GM23338 (cell line): ENCODE results near the gene TPBG. TPM values are rescaled to one million over a fixed set of nuclear protein-coding genes. Genes with fewer than 3 reads are reported as not detected.
A peak's percentile ranks its signal among the peaks of the same experiment; 100 is the strongest.

Experiments
- ATAC-seq: fragments of 200-7000 bp; cut with Tn5 transposase; 3 replicates; pipeline ENCODE4 v1.9.1; 2020
- DNase-seq: peaks from one replicate; pipeline ENCODE4 v3.0.0-alpha.2; 2015; ENCODE audit warnings: low spot score
- H2AFZ ChIP-seq: fragments of 200-600 bp; sonication (generic); 2 replicates; pipeline ENCODE4 v1.8.0; 2016; ENCODE audit warnings: antibody characterized with exemption, mild to moderate bottlenecking, moderate library complexity
- H3F3A ChIP-seq: fragments of 200-600 bp; sonication (generic); replicated peaks from 2 replicates; pipeline ENCODE4 v1.8.0; 2017; ENCODE audit warnings: antibody characterized with exemption, mixed run types, low read depth
- H3K27ac ChIP-seq: fragments of 200-600 bp; sonication (generic); 2 replicates; pipeline ENCODE4 v1.6.1; 2016; ENCODE audit warnings: low read depth
- H3K27me3 ChIP-seq: fragments of 200-600 bp; sonication (generic); 2 replicates; pipeline ENCODE4 v1.8.0; 2016; ENCODE audit warnings: mild to moderate bottlenecking, mixed run types, moderate library complexity; ENCODE audit not compliant: insufficient read depth
- H3K36me3 ChIP-seq: fragments of 200-600 bp; sonication (generic); 2 replicates; pipeline ENCODE4 v1.8.0; 2016; ENCODE audit warnings: mild to moderate bottlenecking; ENCODE audit not compliant: insufficient read depth
- H3K4me1 ChIP-seq: fragments of 200-600 bp; sonication (generic); 2 replicates; pipeline ENCODE4 v1.8.0; 2016; ENCODE audit warnings: mild to moderate bottlenecking, moderate library complexity; ENCODE audit not compliant: insufficient read depth
- H3K4me2 ChIP-seq: fragments of 200-600 bp; sonication (generic); 2 replicates; pipeline ENCODE4 v1.7.1; 2017; ENCODE audit warnings: mixed run types
- H3K4me3 ChIP-seq: fragments of 200-600 bp; sonication (generic); 2 replicates; pipeline ENCODE4 v1.6.1; 2016; ENCODE audit warnings: mixed run types
- H3K79me2 ChIP-seq: fragments of 200-600 bp; sonication (generic); replicated peaks from 2 replicates; pipeline ENCODE4 v1.8.0; 2017; ENCODE audit warnings: mild to moderate bottlenecking; ENCODE audit not compliant: insufficient read depth
- H3K9me2 ChIP-seq: fragments of 200-600 bp; sonication (generic); 2 replicates; pipeline ENCODE4 v1.8.0; 2017; ENCODE audit not compliant: insufficient read depth
- H4K20me1 ChIP-seq: fragments of 200-600 bp; sonication (generic); replicated peaks from 2 replicates; pipeline ENCODE4 v1.8.0; 2017; ENCODE audit warnings: mild to moderate bottlenecking; ENCODE audit not compliant: insufficient read depth
- H3K27ac Mint-ChIP-seq: 2 replicates; pipeline ENCODE4 v1.8.0; 2020; ENCODE audit warnings: inconsistent platforms, mild to moderate bottlenecking, moderate library complexity, mixed read lengths
- H3K27me3 Mint-ChIP-seq: 3 replicates; pipeline ENCODE4 v1.8.0; 2022; ENCODE audit warnings: low read depth, mild to moderate bottlenecking, moderate library complexity, mixed read lengths, inconsistent platforms; ENCODE audit not compliant: insufficient read depth, poor library complexity
- H3K36me3 Mint-ChIP-seq: 3 replicates; pipeline ENCODE4 v1.8.0; 2021; ENCODE audit warnings: low read depth, mild to moderate bottlenecking, inconsistent platforms, moderate library complexity, mixed read lengths
- H3K4me1 Mint-ChIP-seq: 3 replicates; pipeline ENCODE4 v1.8.0; 2020; ENCODE audit warnings: mild to moderate bottlenecking, inconsistent platforms, mixed read lengths
- H3K4me3 Mint-ChIP-seq: 3 replicates; pipeline ENCODE4 v1.8.0; 2021; ENCODE audit warnings: moderate library complexity, mild to moderate bottlenecking, inconsistent platforms, mixed read lengths
- H3K9me3 Mint-ChIP-seq: 3 replicates; pipeline ENCODE4 v1.8.0; 2020; ENCODE audit warnings: moderate library complexity, mild to moderate bottlenecking, inconsistent platforms, mixed read lengths
- CREB1 ChIP-seq: fragments of 250-450 bp; sonication (Bioruptor Pico); IDR thresholded peaks from 2 replicates; pipeline ENCODE4 v1.5.0; 2020; ENCODE audit warnings: low read depth, mild to moderate bottlenecking, moderate library complexity
- CTCF ChIP-seq, 2 experiments: fragments of 200-600 bp in 1 of 2; sonication (generic) in 1 of 2; conservative IDR thresholded peaks; 2 replicates each; pipeline versions ENCODE4 v1.5.1 to v1.6.1; 2016 to 2017; ENCODE audit warnings: antibody characterized with exemption in 2 of 2, low read depth in 2 of 2, mild to moderate bottlenecking in 2 of 2, moderate library complexity in 1 of 2
- polyA plus RNA-seq: library from polyadenylated mRNA; unstranded; fragments of >200 nt; fragmentation: Nextera tagmentation; extraction: Ambion mirVana; gene quantifications from 2 replicates; pipeline ENCODE4 v1.2.1, GENCODE V29; 2016
- total RNA-seq: library from RNA; depleted of rRNA; stranded (reverse); fragments of >200 nt; shearing (Covaris generic); gene quantifications from 2 replicates; pipeline ENCODE4 v1.2.3, GENCODE V29; 2014
- TF ChIP-seq, protein P1 (sequence below): fragments of 250-450 bp; sonication (Bioruptor Pico); IDR thresholded peaks from 2 replicates; pipeline ENCODE4 v1.5.0; 2020; ENCODE audit warnings: mild to moderate bottlenecking, moderate library complexity
- TF ChIP-seq, protein P2 (sequence below): IDR thresholded peaks from 2 replicates; pipeline ENCODE4 v1.6.1; 2016; ENCODE audit warnings: antibody characterized with exemption

Gene TPBG
- total and polyA plus RNA-seq, 2 experiments from 2014 or later: 22.1 to 33.0 TPM

- TF ChIP-seq, protein P1, sequence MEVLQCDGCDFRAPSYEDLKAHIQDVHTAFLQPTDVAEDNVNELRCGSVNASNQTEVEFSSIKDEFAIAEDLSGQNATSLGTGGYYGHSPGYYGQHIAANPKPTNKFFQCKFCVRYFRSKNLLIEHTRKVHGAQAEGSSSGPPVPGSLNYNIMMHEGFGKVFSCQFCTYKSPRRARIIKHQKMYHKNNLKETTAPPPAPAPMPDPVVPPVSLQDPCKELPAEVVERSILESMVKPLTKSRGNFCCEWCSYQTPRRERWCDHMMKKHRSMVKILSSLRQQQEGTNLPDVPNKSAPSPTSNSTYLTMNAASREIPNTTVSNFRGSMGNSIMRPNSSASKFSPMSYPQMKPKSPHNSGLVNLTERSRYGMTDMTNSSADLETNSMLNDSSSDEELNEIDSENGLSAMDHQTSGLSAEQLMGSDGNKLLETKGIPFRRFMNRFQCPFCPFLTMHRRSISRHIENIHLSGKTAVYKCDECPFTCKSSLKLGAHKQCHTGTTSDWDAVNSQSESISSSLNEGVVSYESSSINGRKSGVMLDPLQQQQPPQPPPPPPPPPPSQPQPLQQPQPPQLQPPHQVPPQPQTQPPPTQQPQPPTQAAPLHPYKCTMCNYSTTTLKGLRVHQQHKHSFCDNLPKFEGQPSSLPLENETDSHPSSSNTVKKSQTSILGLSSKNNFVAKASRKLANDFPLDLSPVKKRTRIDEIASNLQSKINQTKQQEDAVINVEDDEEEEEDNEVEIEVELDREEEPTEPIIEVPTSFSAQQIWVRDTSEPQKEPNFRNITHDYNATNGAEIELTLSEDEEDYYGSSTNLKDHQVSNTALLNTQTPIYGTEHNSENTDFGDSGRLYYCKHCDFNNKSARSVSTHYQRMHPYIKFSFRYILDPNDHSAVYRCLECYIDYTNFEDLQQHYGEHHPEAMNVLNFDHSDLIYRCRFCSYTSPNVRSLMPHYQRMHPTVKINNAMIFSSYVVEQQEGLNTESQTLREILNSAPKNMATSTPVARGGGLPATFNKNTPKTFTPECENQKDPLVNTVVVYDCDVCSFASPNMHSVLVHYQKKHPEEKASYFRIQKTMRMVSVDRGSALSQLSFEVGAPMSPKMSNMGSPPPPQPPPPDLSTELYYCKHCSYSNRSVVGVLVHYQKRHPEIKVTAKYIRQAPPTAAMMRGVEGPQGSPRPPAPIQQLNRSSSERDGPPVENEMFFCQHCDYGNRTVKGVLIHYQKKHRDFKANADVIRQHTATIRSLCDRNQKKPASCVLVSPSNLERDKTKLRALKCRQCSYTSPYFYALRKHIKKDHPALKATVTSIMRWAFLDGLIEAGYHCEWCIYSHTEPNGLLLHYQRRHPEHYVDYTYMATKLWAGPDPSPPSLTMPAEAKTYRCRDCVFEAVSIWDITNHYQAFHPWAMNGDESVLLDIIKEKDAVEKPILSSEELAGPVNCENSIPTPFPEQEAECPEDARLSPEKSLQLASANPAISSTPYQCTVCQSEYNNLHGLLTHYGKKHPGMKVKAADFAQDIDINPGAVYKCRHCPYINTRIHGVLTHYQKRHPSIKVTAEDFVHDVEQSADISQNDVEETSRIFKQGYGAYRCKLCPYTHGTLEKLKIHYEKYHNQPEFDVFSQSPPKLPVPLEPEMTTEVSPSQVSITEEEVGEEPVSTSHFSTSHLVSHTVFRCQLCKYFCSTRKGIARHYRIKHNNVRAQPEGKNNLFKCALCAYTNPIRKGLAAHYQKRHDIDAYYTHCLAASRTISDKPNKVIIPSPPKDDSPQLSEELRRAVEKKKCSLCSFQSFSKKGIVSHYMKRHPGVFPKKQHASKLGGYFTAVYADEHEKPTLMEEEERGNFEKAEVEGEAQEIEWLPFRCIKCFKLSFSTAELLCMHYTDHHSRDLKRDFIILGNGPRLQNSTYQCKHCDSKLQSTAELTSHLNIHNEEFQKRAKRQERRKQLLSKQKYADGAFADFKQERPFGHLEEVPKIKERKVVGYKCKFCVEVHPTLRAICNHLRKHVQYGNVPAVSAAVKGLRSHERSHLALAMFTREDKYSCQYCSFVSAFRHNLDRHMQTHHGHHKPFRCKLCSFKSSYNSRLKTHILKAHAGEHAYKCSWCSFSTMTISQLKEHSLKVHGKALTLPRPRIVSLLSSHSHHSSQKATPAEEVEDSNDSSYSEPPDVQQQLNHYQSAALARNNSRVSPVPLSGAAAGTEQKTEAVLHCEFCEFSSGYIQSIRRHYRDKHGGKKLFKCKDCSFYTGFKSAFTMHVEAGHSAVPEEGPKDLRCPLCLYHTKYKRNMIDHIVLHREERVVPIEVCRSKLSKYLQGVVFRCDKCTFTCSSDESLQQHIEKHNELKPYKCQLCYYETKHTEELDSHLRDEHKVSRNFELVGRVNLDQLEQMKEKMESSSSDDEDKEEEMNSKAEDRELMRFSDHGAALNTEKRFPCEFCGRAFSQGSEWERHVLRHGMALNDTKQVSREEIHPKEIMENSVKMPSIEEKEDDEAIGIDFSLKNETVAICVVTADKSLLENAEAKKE (CRISPR knock-in tag): no peak
- no peak for TF ChIP-seq CTCF (conservative IDR thresholded peaks at IDR 0.05; ENCODE audit: low read depth in 2 of 2)
- TF ChIP-seq, protein P2, sequence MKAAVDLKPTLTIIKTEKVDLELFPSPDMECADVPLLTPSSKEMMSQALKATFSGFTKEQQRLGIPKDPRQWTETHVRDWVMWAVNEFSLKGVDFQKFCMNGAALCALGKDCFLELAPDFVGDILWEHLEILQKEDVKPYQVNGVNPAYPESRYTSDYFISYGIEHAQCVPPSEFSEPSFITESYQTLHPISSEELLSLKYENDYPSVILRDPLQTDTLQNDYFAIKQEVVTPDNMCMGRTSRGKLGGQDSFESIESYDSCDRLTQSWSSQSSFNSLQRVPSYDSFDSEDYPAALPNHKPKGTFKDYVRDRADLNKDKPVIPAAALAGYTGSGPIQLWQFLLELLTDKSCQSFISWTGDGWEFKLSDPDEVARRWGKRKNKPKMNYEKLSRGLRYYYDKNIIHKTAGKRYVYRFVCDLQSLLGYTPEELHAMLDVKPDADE: no peak
Measured at GRCh38 chr6:82413868-82414267, 50.3 kb downstream of the TPBG start (continued).

DNA sequence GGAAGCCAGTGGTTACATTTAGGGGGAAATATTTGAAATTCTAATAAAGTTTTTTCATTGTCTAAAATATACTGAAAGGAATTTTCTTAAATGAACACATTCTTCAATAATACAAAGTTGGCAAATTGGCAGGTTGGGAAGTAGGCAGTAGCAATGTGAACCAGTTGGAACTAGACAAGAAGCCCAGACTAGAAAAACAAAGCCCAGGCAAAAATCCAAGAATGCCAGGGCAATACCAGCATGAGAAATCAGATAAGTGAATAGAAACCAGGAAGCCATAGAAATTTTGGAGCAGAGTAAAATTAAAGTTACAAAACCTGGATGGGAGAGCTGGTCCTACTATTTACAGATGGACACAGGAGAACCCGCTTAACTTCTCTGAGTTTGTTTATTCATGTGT, 52.2 kb downstream of the TPBG start:
- no peak overlapping the region for H3K4me2 ChIP-seq
- H3F3A ChIP-seq: no peaks in the 10 kb centered on the region
- H2AFZ ChIP-seq: no peak overlapping the region
- DNase-seq (no peak), ATAC-seq (no peak)
- no peaks in the 10 kb centered on the region for H3K27me3 ChIP-seq
- H3K27ac ChIP-seq: no peak overlapping the region
- no peaks in the 10 kb centered on the region for H3K79me2 ChIP-seq
- Mint-ChIP-seq H3K36me3 (no peaks in the 10 kb centered on the region), H3K27me3 (peaks cover 5% of the 10 kb centered on the region), H3K27ac (0 out of 2 replicates have a peak overlapping the region, but pooled peaks have one; percentile 7), H3K9me3 (no peaks in the 10 kb centered on the region), H3K4me3 (no peak overlapping the region), H3K4me1 (peaks cover 4% of the 10 kb centered on the region; the same call in 1 of the 3 replicates)
- no peaks in the 10 kb centered on the region for H3K36me3 ChIP-seq
- no peak overlapping the region for H3K4me3 ChIP-seq
- H3K9me2 ChIP-seq: no peaks in the 10 kb centered on the region; the same call in 1 of the 2 replicates
- H3K4me1 ChIP-seq: no peaks in the 10 kb centered on the region
- no peaks in the 10 kb centered on the region for H4K20me1 ChIP-seq
- TF ChIP-seq, protein P2: no peak
- TF ChIP-seq, protein P1 (CRISPR knock-in tag): no peak
- TF ChIP-seq CREB1 (CRISPR knock-in tag): no peak
